Hepatocyte (in vitro differentiated cells): ENCODE data around the gene KIFC1. TPM values are rescaled to one million over a fixed set of nuclear protein-coding genes. Genes with fewer than 3 reads are reported as not detected.
"Not testable (repeated sequence)": the region's sequence is repeated elsewhere in the genome, so short reads cannot be mapped to it uniquely, and the experiment has no call there.

ENCODE experiments used
- DNase-seq: peaks from one replicate; pipeline ENCODE4 v3.0.0-alpha.2; 2016; ENCODE audit warnings: low spot score
- H2AFZ ChIP-seq: fragments of 200-600 bp; sonication (generic); 2 replicates; pipeline ENCODE4 v1.6.0; 2016; ENCODE audit warnings: antibody characterized with exemption, mild to moderate bottlenecking
- H3K27ac ChIP-seq: fragments of 200-600 bp; sonication (generic); 2 replicates; pipeline ENCODE4 v1.5.1; 2016; ENCODE audit warnings: mild to moderate bottlenecking
- H3K27me3 ChIP-seq: fragments of 200-600 bp; sonication (generic); 2 replicates; pipeline ENCODE4 v1.6.1; 2016
- H3K36me3 ChIP-seq: fragments of 200-600 bp; sonication (generic); replicated peaks from 2 replicates; pipeline ENCODE4 v1.5.1; 2016; ENCODE audit warnings: low read depth; ENCODE audit not compliant: insufficient read depth
- H3K4me1 ChIP-seq: fragments of 200-600 bp; sonication (generic); 2 replicates; pipeline ENCODE4 v1.5.1; 2016; ENCODE audit warnings: mild to moderate bottlenecking, moderate library complexity; ENCODE audit not compliant: insufficient read depth
- H3K4me2 ChIP-seq: fragments of 200-600 bp; sonication (generic); 2 replicates; pipeline ENCODE4 v1.6.0; 2016
- H3K4me3 ChIP-seq: fragments of 200-600 bp; sonication (generic); 2 replicates; pipeline ENCODE4 v1.5.1; 2016; ENCODE audit warnings: mild to moderate bottlenecking
- H3K79me2 ChIP-seq: fragments of 200-600 bp; sonication (generic); 2 replicates; pipeline ENCODE4 v1.6.0; 2017; ENCODE audit warnings: mild to moderate bottlenecking
- H3K9me2 ChIP-seq: fragments of 200-600 bp; sonication (generic); replicated peaks from 2 replicates; pipeline ENCODE4 v1.6.0; 2017; ENCODE audit warnings: mild to moderate bottlenecking; ENCODE audit not compliant: insufficient read depth
- H3K9me3 ChIP-seq: fragments of 200-600 bp; sonication (generic); 2 replicates; pipeline ENCODE4 v1.5.1; 2016; ENCODE audit warnings: low read depth, mild to moderate bottlenecking
- H4K20me1 ChIP-seq: fragments of 200-600 bp; sonication (generic); 2 replicates; pipeline ENCODE4 v1.6.0; 2016; ENCODE audit warnings: mild to moderate bottlenecking; ENCODE audit not compliant: insufficient read depth, poor library complexity, severe bottlenecking
- CTCF ChIP-seq: fragments of 200-600 bp; sonication (generic); IDR thresholded peaks from 2 replicates; pipeline ENCODE4 v1.5.1; 2016; ENCODE audit warnings: antibody characterized with exemption, mild to moderate bottlenecking; ENCODE audit not compliant: poor library complexity
- EZH2 ChIP-seq: fragments of 200-600 bp; sonication (generic); IDR thresholded peaks from 2 replicates; pipeline ENCODE4 v1.6.1; 2016; ENCODE audit warnings: antibody characterized with exemption, mild to moderate bottlenecking, borderline replicate concordance
- EZH2phosphoT487 ChIP-seq: fragments of 200-600 bp; sonication (generic); IDR thresholded peaks from one replicate; pipeline ENCODE4 v1.6.1; 2018; ENCODE audit warnings: antibody characterized with exemption, mild to moderate bottlenecking, low read depth, moderate library complexity; ENCODE audit not compliant: unreplicated experiment, severe bottlenecking
- WGBS: methylation state at CpG from one replicate; pipeline ENCODE4 v1.1.6; 2016; ENCODE audit warnings: low lambda C conversion rate; ENCODE audit errors: missing lambda C conversion rate; 5-methylcytosine and 5-hydroxymethylcytosine counted together
- polyA plus RNA-seq: library from polyadenylated mRNA; unstranded; fragments of >200 nt; fragmentation: Nextera tagmentation; extraction: Ambion mirVana; gene quantifications from 2 replicates; pipeline ENCODE4 v1.2.1, GENCODE V29; 2016
- total RNA-seq: library from RNA; depleted of rRNA; stranded (reverse); fragments of >200 nt; gene quantifications from 2 replicates; pipeline ENCODE4 v1.2.3, GENCODE V29; 2014

KIFC1 gene
- total and polyA plus RNA-seq, 2 experiments from 2014 or later: 6.1 to 12.7 TPM

- no peak overlapping the region for H3K4me3 ChIP-seq
- no peaks in the 10 kb centered on the region for H3K79me2 ChIP-seq
- H3K4me1 ChIP-seq: no peaks in the 10 kb centered on the region
- H3K36me3 ChIP-seq: no peaks in the 10 kb centered on the region
- TF ChIP-seq EZH2 (no peak), EZH2phosphoT487 (no peak), CTCF (no peak)
- H3K9me3 ChIP-seq: no peaks in the 10 kb centered on the region
- H3K4me2 ChIP-seq: no peak overlapping the region
- DNase-seq: no peak
- H3K27ac ChIP-seq: no peak overlapping the region
- H3K27me3 ChIP-seq: no peaks in the 10 kb centered on the region
- H4K20me1 ChIP-seq: no peaks in the 10 kb centered on the region
- WGBS: 89% methylated on average over 8 of the region's 8 CpGs
- no peak overlapping the region for H2AFZ ChIP-seq
- H3K9me2 ChIP-seq: no peaks in the 10 kb centered on the region
Observed at GRCh38 chr6:33367009-33367714, 24.5 kb upstream of the KIFC1 start.

GRCh38 chr6:33367715-33368025 is 24.0 kb upstream of the KIFC1 start:
- H3K27ac ChIP-seq, H3K9me2 ChIP-seq, DNase-seq, H3K4me3 ChIP-seq, H4K20me1 ChIP-seq, H3K27me3 ChIP-seq, H3K4me2 ChIP-seq, H3K79me2 ChIP-seq, H2AFZ ChIP-seq, H3K36me3 ChIP-seq, H3K9me3 ChIP-seq, H3K4me1 ChIP-seq: not testable (repeated sequence)
- WGBS: 96% methylated on average over 4 of the region's 5 CpGs

GRCh38 chr6:33371901-33372300 is 19.7 kb upstream of the KIFC1 start:
- not testable (repeated sequence) for H3K9me2 ChIP-seq, H3K27ac ChIP-seq, H4K20me1 ChIP-seq, H3K27me3 ChIP-seq, H3K79me2 ChIP-seq, H3K36me3 ChIP-seq, H2AFZ ChIP-seq, DNase-seq, H3K9me3 ChIP-seq, H3K4me2 ChIP-seq, H3K4me1 ChIP-seq, H3K4me3 ChIP-seq
- 89% methylated on average over 8 of the region's 8 CpGs for WGBS

GRCh38 chr6:33372526-33373123 is 19.0 kb upstream of the KIFC1 start:
- no peak overlapping the region for H3K4me3 ChIP-seq
- no peaks in the 10 kb centered on the region for H4K20me1 ChIP-seq
- H3K79me2 ChIP-seq: no peaks in the 10 kb centered on the region
- H3K4me2 ChIP-seq: no peak overlapping the region
- H2AFZ ChIP-seq: no peak overlapping the region
- no peaks in the 10 kb centered on the region for H3K9me2 ChIP-seq
- no peak for DNase-seq
- H3K4me1 ChIP-seq: peaks cover 5% of the 10 kb centered on the region
- H3K27ac ChIP-seq: no peak overlapping the region
- 38% methylated on average over 5 of the region's 5 CpGs for WGBS
- H3K27me3 ChIP-seq: no peaks in the 10 kb centered on the region
- no peaks in the 10 kb centered on the region for H3K36me3 ChIP-seq
- no peak for TF ChIP-seq CTCF
- TF ChIP-seq EZH2phosphoT487: no peak
- no peak for TF ChIP-seq EZH2
- no peaks in the 10 kb centered on the region for H3K9me3 ChIP-seq
